GM21360 (cell line): ENCODE data around the gene QRICH2.
"Not testable (repeated sequence)": the region's sequence is repeated elsewhere in the genome, so short reads cannot be mapped to it uniquely, and the experiment has no call there.

Source experiments
- ATAC-seq: cut with Tn5 transposase; IDR thresholded peaks from one replicate; pipeline ENCODE4 v1.9.1; 2021; ENCODE audit warnings: mild to moderate bottlenecking, moderate library complexity; ENCODE audit not compliant: unreplicated experiment

Gene QRICH2

DNA sequence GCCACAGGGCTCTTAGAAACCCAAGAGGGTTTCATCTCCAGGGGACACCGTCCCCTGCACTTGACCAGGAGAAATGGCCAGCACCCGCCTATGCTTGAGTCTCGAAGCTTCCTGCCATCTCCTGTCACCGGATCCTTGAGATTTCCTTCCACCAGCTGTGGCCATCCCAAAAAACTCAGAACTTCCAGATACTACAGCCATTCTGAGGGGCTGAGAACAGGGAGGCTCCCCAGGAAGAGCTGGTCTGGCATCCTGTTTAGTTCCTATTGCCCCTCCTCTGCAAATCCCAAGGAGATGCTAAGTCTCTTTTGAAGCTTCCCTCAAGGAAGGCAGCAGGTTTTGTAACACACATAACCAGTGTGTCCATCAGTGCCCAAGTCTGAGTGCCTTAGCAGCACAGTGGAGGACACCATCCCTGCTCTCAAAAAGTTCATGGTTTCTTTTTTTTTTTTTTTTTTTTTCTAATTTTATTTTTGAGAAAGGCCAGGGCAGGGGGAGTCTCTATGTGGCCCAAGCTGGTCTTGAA lies 41.0 kb downstream of the QRICH2 start:
- ATAC-seq = no peak

- ATAC-seq = no peak
These were observed 41.7 kb downstream of the QRICH2 start for GRCh38 chr17:76266244-76266938.

GRCh38 chr17:76265624-76266243 lies 42.3 kb downstream of the QRICH2 start:
- no peak for ATAC-seq

- ATAC-seq = peak; percentile 67
These were observed 43.1 kb downstream of the QRICH2 start, which contains the start of gene UBALD2 for GRCh38 chr17:76264755-76265623. Gene UBALD2, plus strand, starts transcription at chr17:76265348. Its CDS starts 158 bp downstream, at chr17:76265506.

GRCh38 chr17:76264425-76264754 lies 43.7 kb downstream of the QRICH2 start:
- ATAC-seq = no peak

- no peak for ATAC-seq
These were observed 44.2 kb downstream of the QRICH2 start for GRCh38 chr17:76263896-76264295.

GRCh38 chr17:76262732-76263344 lies 45.2 kb downstream of the QRICH2 start:
- ATAC-seq = no peak

DNA sequence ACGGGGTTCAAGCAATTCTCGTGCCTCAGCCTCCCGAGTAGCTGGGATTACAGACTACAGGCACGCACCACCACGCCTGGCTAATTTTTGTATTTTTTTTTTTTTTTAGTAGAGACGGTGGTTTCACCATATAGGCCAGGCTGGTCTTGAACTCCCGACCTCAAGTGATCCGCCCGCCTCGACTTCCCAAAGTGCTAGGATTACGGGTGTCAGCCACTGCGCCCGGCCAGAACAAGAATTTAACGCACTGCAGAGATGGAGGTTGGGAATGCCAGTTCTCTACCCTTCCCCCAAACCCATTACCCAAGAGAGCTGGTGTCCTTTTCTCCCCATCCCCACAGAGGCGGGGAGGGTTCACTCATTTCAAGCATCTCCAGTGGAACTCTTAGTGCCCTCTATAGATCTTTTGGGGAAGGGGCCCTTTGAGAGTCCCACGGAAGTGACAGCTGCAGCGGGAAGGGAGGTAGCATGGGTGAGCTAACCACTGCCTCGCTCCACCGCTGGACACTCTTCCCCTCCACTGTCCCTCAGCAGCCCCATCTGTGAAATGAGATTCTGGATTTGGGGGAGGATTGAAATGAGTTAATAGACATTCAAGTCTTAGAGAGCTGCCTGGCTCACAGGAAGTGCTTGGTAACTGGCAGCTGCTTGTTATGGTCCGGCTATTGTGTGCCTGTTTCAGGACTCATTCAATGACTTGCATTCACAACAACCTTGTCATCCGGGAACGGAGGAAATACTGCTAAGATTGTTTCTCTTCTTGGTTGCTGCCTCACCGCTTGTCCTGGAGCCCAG lies 46.5 kb downstream of the QRICH2 start:
- ATAC-seq = no peak

DNA sequence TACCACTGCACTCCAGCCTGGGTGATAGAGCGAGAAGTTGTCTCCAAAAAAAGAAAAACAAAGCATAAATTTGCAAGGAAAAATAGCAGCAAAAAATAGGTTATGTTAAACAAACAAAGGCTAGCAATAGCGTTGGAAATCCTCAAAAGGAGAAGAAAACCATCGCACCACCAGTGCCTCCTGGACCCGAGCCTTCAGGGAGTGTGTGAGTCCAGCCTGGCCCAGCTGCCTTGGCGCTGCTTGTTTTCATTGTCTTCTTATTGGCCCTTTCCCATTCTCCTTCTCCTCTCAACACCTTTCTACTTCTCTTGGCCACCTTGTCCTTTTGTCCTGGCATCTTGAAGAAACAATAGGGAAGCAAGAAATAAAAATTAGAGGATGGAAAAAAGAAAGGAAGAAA lies 47.4 kb downstream of the QRICH2 start:
- no peak for ATAC-seq

GRCh38 chr17:76260220-76260619 lies 47.9 kb downstream of the QRICH2 start:
- ATAC-seq = no peak

GRCh38 chr17:76256430-76257050 lies 51.5 kb downstream of the QRICH2 start:
- not testable (repeated sequence) for ATAC-seq

DNA sequence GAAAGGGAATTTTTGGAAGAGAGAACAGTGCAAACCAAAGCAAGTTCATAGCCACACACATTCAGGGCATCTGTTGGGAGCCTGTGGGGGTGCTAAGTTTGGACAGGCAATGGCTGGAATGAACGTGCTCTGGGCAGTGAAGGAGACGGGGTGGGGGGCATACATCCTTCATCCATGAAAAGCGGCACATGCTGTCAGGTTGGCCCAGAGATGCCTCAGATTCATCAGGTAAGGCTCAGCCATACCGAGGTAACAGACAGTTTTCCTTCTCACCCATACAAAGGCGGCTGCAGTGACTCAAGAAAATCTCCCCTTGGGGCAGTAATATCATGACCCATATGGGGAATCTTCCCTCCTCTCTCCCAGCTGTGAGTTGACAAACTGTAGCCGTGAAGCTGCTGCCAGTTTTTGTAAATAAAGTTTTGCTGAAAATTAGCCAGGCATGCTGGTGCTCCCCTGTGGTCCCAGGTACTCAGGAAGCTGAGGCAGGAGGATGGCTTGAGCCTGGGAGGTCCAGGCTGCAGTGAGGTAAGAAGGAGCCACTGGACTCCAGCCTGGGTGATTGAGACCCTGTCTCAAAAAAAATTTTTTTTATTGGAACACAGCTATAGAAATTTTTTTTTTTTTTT lies 52.2 kb downstream of the QRICH2 start:
- no peak for ATAC-seq

GRCh38 chr17:76254275-76254674 lies 53.8 kb downstream of the QRICH2 start:
- ATAC-seq = no peak

- no peak for ATAC-seq
These were observed 54.2 kb downstream of the QRICH2 start for GRCh38 chr17:76253841-76254240.

DNA sequence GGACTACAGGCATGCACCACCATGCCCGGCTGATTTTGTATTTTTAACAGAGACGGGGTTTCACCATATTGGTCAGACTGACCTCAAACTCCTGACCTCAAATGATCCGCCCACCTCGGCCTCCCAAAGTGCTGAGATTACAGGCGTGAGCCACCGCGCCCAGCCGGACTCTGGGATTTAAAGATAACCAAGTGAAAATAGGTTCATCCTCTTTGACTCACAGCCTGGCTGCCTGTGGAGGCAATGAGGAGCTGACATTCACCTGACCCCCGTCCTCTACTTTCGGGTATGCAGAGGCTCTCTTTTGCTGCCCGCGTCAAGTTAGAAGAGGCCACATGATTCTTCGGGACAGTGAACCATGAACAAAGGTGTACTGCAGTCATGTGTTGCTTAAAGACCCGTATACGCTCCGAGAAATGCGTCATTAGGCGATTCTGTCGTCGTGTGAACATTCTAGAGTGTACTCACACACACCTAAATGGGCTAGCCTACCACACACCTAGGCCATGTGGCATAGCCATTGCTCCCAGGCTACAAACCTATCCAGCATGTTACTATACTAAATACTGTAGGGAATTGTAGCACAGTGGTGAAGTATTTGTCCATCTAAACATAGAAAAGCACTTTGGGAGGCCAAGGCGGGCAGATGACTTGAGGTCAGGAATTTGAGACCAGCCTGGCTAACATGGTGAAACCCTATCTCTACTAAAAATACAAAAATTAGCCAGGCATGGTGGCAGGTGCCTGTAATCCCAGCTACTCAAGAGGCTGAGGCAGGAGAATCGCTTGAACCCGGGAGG lies 54.9 kb downstream of the QRICH2 start:
- ATAC-seq = not testable (repeated sequence)

GRCh38 chr17:76252040-76252954 lies 55.8 kb downstream of the QRICH2 start:
- ATAC-seq = no peak

DNA sequence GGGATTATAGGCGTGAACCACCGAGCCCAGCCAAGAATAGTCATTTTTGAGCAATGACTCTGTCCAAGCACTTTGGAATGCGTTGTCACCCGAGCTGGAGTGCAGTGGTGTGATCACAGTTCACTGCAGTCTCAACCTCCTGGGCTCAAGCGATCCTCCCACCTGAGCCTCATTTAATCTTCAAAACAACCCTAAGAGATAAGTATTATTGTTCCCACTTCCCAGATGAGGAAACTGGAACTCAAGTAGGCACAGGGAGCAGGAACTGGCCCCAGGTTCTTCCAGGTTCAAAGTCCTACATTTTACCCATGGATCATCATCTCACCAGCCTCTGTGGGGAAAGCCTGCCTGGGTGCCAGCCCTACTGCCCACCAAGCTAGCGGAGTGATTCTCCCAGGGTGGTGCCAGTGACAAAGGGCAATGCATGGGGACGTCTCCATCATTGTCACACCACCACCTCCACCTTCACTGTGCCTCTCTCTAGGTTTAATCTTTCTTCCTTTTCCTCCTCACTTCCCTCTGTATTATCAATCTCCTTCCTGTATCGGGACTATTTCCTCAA lies 56.5 kb downstream of the QRICH2 start:
- ATAC-seq = no peak
